CD4-positive, alpha-beta T cell treated with Interleukin-15 for 1 hour (primary cell): ENCODE data around the gene UPK3BL2.
A peak's percentile ranks its signal among the peaks of the same experiment; 100 is the strongest.
"Not testable (repeated sequence)": the region's sequence is repeated elsewhere in the genome, so short reads cannot be mapped to it uniquely, and the experiment has no call there.

Experiments used
- DNase-seq: peaks from one replicate; pipeline ENCODE4 v3.0.0-alpha.2; 2020

UPK3BL2 gene

GRCh38 chr7:102527822-102528793 lies 15.4 kb downstream of the UPK3BL2 start:
- not testable (repeated sequence) for DNase-seq

- DNase-seq: not testable (repeated sequence)
These were observed 16.3 kb downstream of the UPK3BL2 start for GRCh38 chr7:102527182-102527581.

GRCh38 chr7:102524803-102525202 lies 18.7 kb downstream of the UPK3BL2 start:
- DNase-seq: not testable (repeated sequence)

GRCh38 chr7:102520797-102521196 lies 22.7 kb downstream of the UPK3BL2 start:
- DNase-seq: not testable (repeated sequence)

GRCh38 chr7:102517550-102518147 lies 25.8 kb downstream of the UPK3BL2 start, which contains the start of gene RASA4B:
Gene RASA4B (minus strand): TSS chr7:102517777. CDS start chr7:102517710, 67 bp downstream.
- peak; percentile 15 for DNase-seq

- DNase-seq: not testable (repeated sequence)
These were observed 26.5 kb downstream of the UPK3BL2 start for GRCh38 chr7:102516951-102517350.

- not testable (repeated sequence) for DNase-seq
These were observed 27.6 kb downstream of the UPK3BL2 start for GRCh38 chr7:102515889-102516288.

- DNase-seq: not testable (repeated sequence)
These were observed 28.4 kb downstream of the UPK3BL2 start for GRCh38 chr7:102514881-102515721.

GRCh38 chr7:102512642-102513221 lies 30.8 kb downstream of the UPK3BL2 start:
- not testable (repeated sequence) for DNase-seq

GRCh38 chr7:102511860-102512522 lies 31.5 kb downstream of the UPK3BL2 start:
- DNase-seq: not testable (repeated sequence)

GRCh38 chr7:102510575-102510974 lies 32.9 kb downstream of the UPK3BL2 start:
- not testable (repeated sequence) for DNase-seq

GRCh38 chr7:102507410-102508088 lies 35.9 kb downstream of the UPK3BL2 start:
- not testable (repeated sequence) for DNase-seq

- not testable (repeated sequence) for DNase-seq
These were observed 38.0 kb downstream of the UPK3BL2 start for GRCh38 chr7:102505298-102506185.

GRCh38 chr7:102503141-102503540 lies 40.4 kb downstream of the UPK3BL2 start:
- not testable (repeated sequence) for DNase-seq

GRCh38 chr7:102498321-102498720 lies 45.2 kb downstream of the UPK3BL2 start:
- not testable (repeated sequence) for DNase-seq

- DNase-seq: not testable (repeated sequence)
These were observed 46.2 kb downstream of the UPK3BL2 start for GRCh38 chr7:102497308-102497707.

- DNase-seq: not testable (repeated sequence)
These were observed 46.6 kb downstream of the UPK3BL2 start for GRCh38 chr7:102496861-102497260.

- not testable (repeated sequence) for DNase-seq
These were observed 48.9 kb downstream of the UPK3BL2 start for GRCh38 chr7:102494473-102495149.

GRCh38 chr7:102494026-102494425 lies 49.5 kb downstream of the UPK3BL2 start:
- DNase-seq: not testable (repeated sequence)
